GM18867 (cell line): ENCODE data around the gene ZFAND6.
"Not testable (repeated sequence)": the region's sequence is repeated elsewhere in the genome, so short reads cannot be mapped to it uniquely, and the experiment has no call there.

ENCODE experiments used
- ATAC-seq: cut with Tn5 transposase; IDR thresholded peaks from one replicate; pipeline ENCODE4 v1.9.1; 2021; ENCODE audit warnings: mild to moderate bottlenecking, moderate library complexity; ENCODE audit not compliant: unreplicated experiment

The ZFAND6 gene

DNA sequence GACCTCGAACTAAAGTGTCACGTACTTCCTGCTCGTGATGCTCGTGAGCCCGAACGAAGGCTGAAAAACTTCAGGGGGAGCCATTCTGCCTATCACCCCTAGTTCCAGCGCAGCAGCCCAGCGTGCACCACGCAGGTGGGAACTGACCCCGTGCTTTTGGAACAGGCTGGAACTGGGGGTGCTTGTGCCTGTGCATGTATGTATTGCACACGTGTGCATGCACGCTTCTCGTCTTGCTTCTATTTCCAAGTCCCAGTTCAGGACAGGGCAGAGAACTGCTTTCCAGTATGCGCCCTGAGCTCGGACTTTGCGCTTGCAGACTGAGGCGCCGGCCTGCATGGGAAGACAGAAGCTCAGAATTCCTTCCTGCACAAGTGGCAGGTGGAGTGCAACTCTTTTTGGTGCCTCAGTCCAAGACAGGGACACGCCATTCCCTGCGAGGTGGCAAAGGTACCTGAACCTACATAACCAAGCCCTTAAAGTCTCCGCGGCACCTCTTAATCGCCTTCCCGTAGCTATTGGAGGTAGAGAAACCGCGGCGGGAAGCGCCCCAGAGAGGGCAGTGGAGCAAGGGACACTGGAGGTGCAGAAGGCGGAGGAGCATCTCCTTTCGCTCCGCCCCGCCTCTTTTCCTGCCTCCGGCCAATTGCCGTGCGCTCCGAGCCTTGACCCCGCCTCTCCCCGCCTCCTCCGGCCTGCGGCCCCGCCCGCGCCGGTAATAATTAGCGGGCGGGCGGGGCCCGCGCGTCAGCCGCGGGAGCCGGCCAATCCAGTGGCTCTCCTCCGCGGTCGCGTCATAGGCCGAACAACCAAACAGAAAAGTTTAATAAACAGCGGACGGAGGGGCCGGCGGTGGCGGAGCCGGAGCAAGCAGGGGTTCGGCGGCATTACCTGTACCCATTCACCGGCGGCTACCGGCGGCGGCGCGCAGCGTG lies at the start of gene ZFAND6:
Gene ZFAND6 (plus strand): TSS at position 826 of the 935 bp plus-strand sequence. CDS start 60,669 bp downstream, outside the sequence.
- ATAC-seq, result peak; percentile 79

- peak; percentile 33 for ATAC-seq
Observed at GRCh38 chr15:80010131-80010673, 49.3 kb upstream of the ZFAND6 start.

- peak; percentile 51 for ATAC-seq
Observed at GRCh38 chr15:80011041-80011523, 48.4 kb upstream of the ZFAND6 start.

GRCh38 chr15:80011596-80011995 lies 47.9 kb upstream of the ZFAND6 start:
- ATAC-seq, result no peak

- ATAC-seq, result no peak
Observed at GRCh38 chr15:80012060-80012726, 47.3 kb upstream of the ZFAND6 start.

DNA sequence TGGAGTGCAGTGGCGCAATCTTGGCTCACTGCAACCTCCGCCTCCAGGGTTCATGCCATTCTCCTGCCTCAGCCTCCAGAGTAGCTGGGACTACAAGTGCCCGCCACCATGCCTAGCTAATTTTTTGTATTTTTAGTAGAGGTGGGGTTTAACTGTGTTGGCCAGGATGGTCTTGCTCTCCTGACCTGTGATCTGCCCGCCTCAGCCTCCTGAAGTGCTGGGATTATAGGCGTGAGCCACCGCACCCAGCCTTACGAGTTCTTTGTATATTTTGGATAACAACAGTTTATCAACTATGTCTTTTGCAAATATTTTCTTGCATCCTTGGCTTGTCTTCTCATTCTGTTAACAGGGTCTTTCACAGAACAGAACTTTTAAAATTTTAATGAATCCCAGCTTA lies 45.3 kb upstream of the ZFAND6 start:
- not testable (repeated sequence) for ATAC-seq

DNA sequence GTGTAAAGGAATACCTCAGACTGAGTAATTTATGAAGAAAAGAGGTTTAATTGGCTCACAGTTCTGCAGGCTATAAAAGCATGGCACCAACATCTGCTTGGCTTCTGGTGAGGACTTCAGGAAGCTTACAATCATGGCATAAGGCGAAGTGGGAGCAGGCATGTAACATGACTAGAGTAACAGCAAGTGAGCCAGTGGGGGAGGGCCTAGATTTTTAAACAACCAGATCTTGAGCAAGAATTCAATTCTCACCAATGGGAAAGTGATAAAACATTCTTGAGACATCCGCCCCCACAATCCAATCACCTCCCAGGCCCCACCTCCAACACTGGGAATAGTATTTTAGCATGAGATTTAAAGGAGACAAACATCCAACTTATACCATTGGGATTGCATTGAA lies 44.3 kb upstream of the ZFAND6 start:
- ATAC-seq, result no peak

DNA sequence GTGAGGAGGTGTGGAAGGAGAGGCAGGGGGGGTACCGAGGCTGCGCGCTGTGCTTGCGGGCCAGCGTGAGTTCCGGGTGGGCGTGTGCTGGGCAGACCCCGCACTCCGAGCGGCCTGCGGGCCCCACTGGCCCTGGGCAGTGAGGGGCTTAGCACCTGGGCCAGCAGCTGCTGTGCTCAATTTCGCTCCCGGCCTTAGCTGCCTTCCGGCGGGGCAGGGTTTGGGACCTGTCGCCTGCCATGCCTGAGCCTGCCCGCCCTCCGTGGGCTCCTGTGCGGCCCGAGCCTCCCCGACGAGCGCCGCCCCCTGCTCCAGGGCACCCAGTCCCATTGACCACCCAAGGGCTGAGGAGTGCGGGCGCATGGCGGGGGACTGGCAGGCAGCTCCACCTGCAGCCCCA lies 43.0 kb upstream of the ZFAND6 start:
- ATAC-seq, result not testable (repeated sequence)

DNA sequence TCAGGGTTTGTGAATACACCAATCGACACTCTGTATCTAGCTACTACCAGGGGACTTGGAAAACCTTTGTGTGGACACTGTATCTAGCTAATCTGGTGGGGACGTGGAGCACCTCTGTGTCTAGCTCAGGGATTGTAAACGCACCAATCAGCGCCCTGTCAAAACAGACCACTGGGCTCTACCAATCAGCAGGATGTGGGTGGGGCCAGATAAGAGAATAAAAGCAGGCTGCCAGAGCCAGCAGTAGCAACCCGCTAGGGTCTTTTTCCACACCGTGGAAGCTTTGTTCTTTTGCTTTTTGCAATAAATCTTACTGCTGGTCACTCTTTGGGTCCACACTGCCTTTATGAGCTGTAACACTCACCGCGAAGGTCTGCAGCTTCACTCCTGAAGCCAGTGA lies 42.3 kb upstream of the ZFAND6 start:
- not testable (repeated sequence) for ATAC-seq

- no peak for ATAC-seq
Observed at GRCh38 chr15:80019168-80019745, 40.2 kb upstream of the ZFAND6 start.

- not testable (repeated sequence) for ATAC-seq
Observed at GRCh38 chr15:80020149-80020548, 39.3 kb upstream of the ZFAND6 start.

GRCh38 chr15:80020731-80021130 lies 38.7 kb upstream of the ZFAND6 start:
- ATAC-seq, result no peak

DNA sequence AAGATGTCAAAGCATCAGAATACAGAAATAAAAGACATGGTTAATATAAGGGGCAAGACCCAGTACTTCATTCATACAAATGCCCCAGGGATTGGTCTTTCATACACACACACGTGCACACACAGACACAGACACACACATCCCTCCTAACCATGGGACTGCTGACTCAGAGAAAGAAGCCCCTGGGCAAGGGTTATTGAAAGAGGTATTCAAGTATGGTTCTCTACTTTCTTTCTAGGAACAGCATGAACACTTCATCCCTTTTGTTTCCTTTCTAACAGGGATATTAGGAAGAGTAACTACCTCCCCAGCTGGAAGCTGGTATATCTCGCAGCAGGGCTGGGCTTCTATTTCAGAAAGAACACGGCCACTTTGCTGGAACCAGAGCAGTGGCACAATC lies 33.2 kb upstream of the ZFAND6 start:
- ATAC-seq, result no peak

DNA sequence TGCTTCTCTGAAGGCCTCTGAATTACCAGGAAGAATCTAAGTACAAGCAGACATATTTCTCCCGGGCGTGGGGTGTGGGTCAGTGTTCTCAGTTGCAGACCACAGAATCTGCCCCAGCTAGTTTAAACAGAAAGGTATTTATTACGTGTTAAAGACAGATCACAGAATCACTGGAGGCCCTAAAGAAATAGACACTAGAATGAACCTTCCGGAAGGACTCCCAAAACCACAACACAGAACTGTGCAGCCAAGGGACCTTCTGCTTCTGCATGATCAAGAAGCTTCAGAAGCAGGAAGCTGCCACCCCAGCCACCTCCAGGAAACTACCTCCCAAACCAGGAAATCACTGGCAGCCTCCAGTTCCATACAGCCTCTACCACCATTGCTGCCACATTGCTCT lies 32.7 kb upstream of the ZFAND6 start:
- no peak for ATAC-seq

GRCh38 chr15:80028937-80029336 lies 30.5 kb upstream of the ZFAND6 start:
- no peak for ATAC-seq

GRCh38 chr15:80031841-80032240 lies 27.6 kb upstream of the ZFAND6 start:
- peak; percentile 33 for ATAC-seq

- ATAC-seq, result no peak
Observed at GRCh38 chr15:80034629-80035028, 24.8 kb upstream of the ZFAND6 start.

DNA sequence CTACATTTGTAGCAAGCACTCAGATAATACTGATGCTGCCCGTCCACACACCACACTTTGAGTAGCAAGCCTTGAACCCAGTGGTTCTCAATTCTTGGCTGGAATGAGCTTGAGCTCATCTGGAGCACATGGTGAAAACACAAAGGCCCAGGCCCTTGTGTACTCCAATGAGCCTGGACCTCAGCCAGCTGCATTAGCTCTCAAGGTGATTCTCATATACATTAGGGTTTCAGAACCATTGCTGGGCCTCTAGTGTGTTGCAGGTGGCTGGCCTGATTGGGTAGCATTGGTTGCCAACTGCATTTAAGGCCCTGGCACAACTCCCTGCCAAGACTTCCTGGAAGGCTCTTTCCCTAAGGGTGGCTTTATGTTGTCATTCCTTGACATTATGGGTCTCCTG lies 23.4 kb upstream of the ZFAND6 start:
- ATAC-seq, result no peak

DNA sequence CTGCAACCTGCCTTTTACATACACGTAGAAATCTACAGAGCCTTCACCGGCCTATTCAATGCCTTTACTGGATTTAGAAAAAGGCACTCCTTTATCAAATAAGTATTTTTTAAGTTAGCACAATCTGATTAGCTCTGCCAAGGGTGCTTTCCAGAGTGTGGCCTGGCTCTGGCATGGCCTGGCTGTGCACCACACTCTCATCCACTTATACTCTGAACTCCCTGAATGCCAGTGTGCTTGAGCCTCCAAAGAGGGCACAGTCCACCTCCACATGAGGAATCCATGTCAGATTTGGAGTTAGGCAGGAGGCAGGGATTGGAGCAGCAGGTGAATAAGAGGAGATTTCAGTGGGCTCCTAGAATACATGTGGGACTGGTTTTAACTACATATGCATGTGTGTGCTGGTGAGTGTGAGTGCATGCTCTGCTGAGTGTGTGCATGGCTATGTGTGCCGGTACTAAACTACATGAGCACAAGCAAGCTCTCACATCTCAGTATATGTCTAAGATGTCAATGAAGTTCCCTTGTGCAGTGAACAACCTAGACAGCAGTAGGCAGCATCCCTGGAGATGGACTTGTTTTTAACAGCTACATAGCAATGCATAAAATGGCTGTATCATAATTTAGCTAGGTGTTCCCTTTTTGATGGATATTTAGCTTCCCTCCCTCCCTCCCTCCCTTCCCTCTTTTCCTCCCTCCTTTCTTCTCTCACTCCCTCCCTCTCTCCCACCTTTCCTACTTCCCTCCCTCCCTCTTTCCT lies 17.8 kb upstream of the ZFAND6 start:
- no peak for ATAC-seq

- no peak for ATAC-seq
Observed at GRCh38 chr15:80042568-80042967, 16.9 kb upstream of the ZFAND6 start.
